ENCODE data around the gene NAA10.

NAA10 gene

DNA sequence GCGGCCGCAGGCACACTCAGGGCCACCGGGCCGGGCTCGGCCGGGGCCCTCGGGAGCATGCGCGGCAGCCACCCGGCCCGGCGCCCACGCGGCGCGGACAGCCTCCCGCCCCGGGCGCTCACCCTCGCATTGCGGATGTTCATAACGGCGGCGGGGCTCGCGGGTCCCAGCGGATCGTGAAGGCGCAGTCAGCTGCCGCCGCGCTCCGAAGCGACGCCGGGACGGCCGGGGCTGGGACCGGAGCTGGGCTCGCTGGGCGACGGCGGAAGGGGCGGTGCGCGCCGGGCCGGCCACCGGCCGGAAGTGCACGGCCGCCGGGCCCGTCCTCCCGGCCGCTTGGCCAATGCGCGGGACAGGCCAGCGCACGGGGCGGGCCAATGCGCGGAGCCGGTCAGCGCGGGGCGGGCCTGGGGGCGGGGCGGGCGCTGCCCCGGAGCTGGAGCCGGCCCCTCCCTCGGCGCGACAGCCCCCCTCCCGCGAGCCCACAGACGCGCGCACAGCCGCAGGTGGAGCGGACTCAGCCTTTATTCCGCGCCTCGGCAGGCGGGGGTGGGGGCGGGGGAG lies at the start of gene NAA10:
Gene NAA10, minus strand, starts transcription at position 276 of the 564 bp plus-strand sequence. Its CDS starts 133 bp downstream, at position 143.
- no peak for TF ChIP-seq YY1 (IDR thresholded peaks at IDR 0.05; ENCODE audit: low read depth)
- no peak for TF ChIP-seq RAD21 (IDR thresholded peaks at IDR 0.05; ENCODE audit: low read depth)
- TF ChIP-seq ZBTB7A (IDR thresholded peaks at IDR 0.05; ENCODE audit: low read depth): no peak
- no peak for TF ChIP-seq EP300 (IDR thresholded peaks at IDR 0.05; ENCODE audit: borderline replicate concordance)
- TF ChIP-seq CREB1 (IDR thresholded peaks at IDR 0.05; ENCODE audit: low read depth): no peak
- TF ChIP-seq REST (IDR thresholded peaks at IDR 0.05; ENCODE audit: low read depth): no peak
- TF ChIP-seq TEAD4 (IDR thresholded peaks at IDR 0.05): no peak

DNA sequence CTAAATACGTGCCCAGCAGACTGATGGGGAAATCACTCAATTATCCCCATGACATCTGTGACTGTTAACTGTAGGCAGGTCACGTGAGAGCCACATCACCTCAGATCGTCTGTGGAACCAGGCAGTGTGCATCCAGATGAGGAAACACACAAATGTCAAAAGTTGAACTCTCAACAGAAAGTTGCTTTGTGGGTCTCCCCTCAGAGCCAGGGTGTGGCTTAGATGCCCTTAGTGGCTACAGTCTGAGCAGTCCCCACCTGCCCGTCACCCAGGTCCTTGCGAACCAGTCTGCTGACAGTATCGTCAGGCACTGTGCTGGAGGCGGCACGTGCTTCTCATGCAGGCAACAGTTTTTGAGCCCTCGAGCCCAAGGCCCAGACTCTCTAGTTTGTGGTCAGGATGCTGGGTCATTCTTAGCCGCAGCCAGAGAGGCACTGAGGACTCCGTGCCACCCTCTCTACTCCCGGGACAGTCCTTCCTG lies 48.5 kb upstream of the NAA10 start:
- TF ChIP-seq NFIC (IDR thresholded peaks at IDR 0.05): no peak
- no peak for TF ChIP-seq YY1 (IDR thresholded peaks at IDR 0.05; ENCODE audit: low read depth)
- TF ChIP-seq TEAD4 (IDR thresholded peaks at IDR 0.05): no peak
- no peak for TF ChIP-seq USF1 (IDR thresholded peaks at IDR 0.05)
- TF ChIP-seq TCF12 (IDR thresholded peaks at IDR 0.05; ENCODE audit: low read depth): no peak
- TF ChIP-seq, protein P1, sequence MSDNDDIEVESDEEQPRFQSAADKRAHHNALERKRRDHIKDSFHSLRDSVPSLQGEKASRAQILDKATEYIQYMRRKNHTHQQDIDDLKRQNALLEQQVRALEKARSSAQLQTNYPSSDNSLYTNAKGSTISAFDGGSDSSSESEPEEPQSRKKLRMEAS (IDR thresholded peaks at IDR 0.05): no peak
- TF ChIP-seq EGR1 (IDR thresholded peaks at IDR 0.05): no peak
- no peak for TF ChIP-seq ZBTB7A (IDR thresholded peaks at IDR 0.05; ENCODE audit: low read depth)
- TF ChIP-seq REST (IDR thresholded peaks at IDR 0.05; ENCODE audit: low read depth): no peak
- TF ChIP-seq FOXM1 (IDR thresholded peaks at IDR 0.05; ENCODE audit: borderline replicate concordance, low read depth): no peak
- no peak for TF ChIP-seq RAD21 (IDR thresholded peaks at IDR 0.05; ENCODE audit: low read depth)
- TF ChIP-seq CREB1 (IDR thresholded peaks at IDR 0.05; ENCODE audit: low read depth): no peak
- TF ChIP-seq TAF1 (IDR thresholded peaks at IDR 0.05; ENCODE audit: low read depth): no peak

GRCh38 chrX:153981771-153982533 lies 47.1 kb upstream of the NAA10 start:
- no peak for TF ChIP-seq ZBTB7A (IDR thresholded peaks at IDR 0.05; ENCODE audit: low read depth)
- no peak for TF ChIP-seq EGR1 (IDR thresholded peaks at IDR 0.05)
- no peak for TF ChIP-seq TEAD4 (IDR thresholded peaks at IDR 0.05)
- no peak for TF ChIP-seq NFIC (IDR thresholded peaks at IDR 0.05)
- TF ChIP-seq RAD21 (IDR thresholded peaks at IDR 0.05; ENCODE audit: low read depth): no peak
- TF ChIP-seq YY1 (IDR thresholded peaks at IDR 0.05; ENCODE audit: low read depth): no peak
- no peak for TF ChIP-seq FOXM1 (IDR thresholded peaks at IDR 0.05; ENCODE audit: borderline replicate concordance, low read depth)
- TF ChIP-seq CREB1 (IDR thresholded peaks at IDR 0.05; ENCODE audit: low read depth): no peak
- no peak for TF ChIP-seq TCF12 (IDR thresholded peaks at IDR 0.05; ENCODE audit: low read depth)
- TF ChIP-seq, protein P1 (IDR thresholded peaks at IDR 0.05): no peak
- TF ChIP-seq CEBPB (IDR thresholded peaks at IDR 0.05): no peak
- TF ChIP-seq USF1 (IDR thresholded peaks at IDR 0.05): no peak
- TF ChIP-seq EP300 (IDR thresholded peaks at IDR 0.05; ENCODE audit: borderline replicate concordance): no peak
- TF ChIP-seq TAF1 (IDR thresholded peaks at IDR 0.05; ENCODE audit: low read depth): no peak
- no peak for TF ChIP-seq REST (IDR thresholded peaks at IDR 0.05; ENCODE audit: low read depth)

GRCh38 chrX:153981231-153981630 lies 46.4 kb upstream of the NAA10 start:
- TF ChIP-seq TCF12 (IDR thresholded peaks at IDR 0.05; ENCODE audit: low read depth) (no peak), ZBTB7A (IDR thresholded peaks at IDR 0.05; ENCODE audit: low read depth) (no peak), YY1 (IDR thresholded peaks at IDR 0.05; ENCODE audit: low read depth) (no peak), TEAD4 (IDR thresholded peaks at IDR 0.05) (no peak), USF1 (IDR thresholded peaks at IDR 0.05) (no peak), EGR1 (IDR thresholded peaks at IDR 0.05) (no peak), EP300 (IDR thresholded peaks at IDR 0.05; ENCODE audit: borderline replicate concordance) (no peak), CREB1 (IDR thresholded peaks at IDR 0.05; ENCODE audit: low read depth) (no peak), RAD21 (IDR thresholded peaks at IDR 0.05; ENCODE audit: low read depth) (no peak)
- TF ChIP-seq, protein P1 (IDR thresholded peaks at IDR 0.05): no peak

Measured in Ishikawa (cell line).